CD4-positive, CD25-positive, alpha-beta regulatory T cell (primary cell): ENCODE data around the gene PLB1. TPM values are rescaled to one million over a fixed set of nuclear protein-coding genes. Genes with fewer than 3 reads are reported as not detected.

ENCODE experiments used
- ATAC-seq, 2 donors: fragments of 150-1000 bp; cut with Tn5 transposase; one replicate each; pipeline ENCODE4 v1.10.0; 2021; ENCODE audit warnings: low read depth in 2 of 2, moderate number of reproducible peaks in 2 of 2, moderate library complexity in 1 of 2
- DNase-seq, 3 donors: peaks; one replicate each; pipeline versions ENCODE4 v3.0.0 to v3.0.0-alpha.2; 2012 to 2022; ENCODE audit warnings: mixed read lengths in 1 of 3
- H3K27ac ChIP-seq: one replicate; pipeline ENCODE4 v1.7.0; 2013; ENCODE audit warnings: mild to moderate bottlenecking, low read length; ENCODE audit not compliant: insufficient read depth, poor library complexity, severe bottlenecking
- H3K27me3 ChIP-seq: one replicate; pipeline ENCODE4 v1.7.0; 2013; ENCODE audit warnings: low read length; ENCODE audit not compliant: control insufficient read depth, insufficient read depth
- H3K36me3 ChIP-seq: one replicate; pipeline ENCODE4 v1.7.0; 2013; ENCODE audit warnings: mild to moderate bottlenecking, low read length, moderate library complexity; ENCODE audit not compliant: control insufficient read depth, insufficient read depth
- H3K4me1 ChIP-seq: 2 replicates; pipeline ENCODE4 v1.7.0; 2013; ENCODE audit warnings: mild to moderate bottlenecking, low read length; ENCODE audit not compliant: insufficient read depth, control insufficient read depth, poor library complexity, severe bottlenecking
- H3K4me3 ChIP-seq: one replicate; pipeline ENCODE4 v1.7.0; 2013; ENCODE audit warnings: low read depth, mild to moderate bottlenecking, low read length, moderate library complexity
- H3K9me3 ChIP-seq, 2 experiments: 1 replicate in 1 of 2; 2 replicates in 1 of 2; pipeline ENCODE4 v1.7.0; 2013; ENCODE audit warnings: low read length in 2 of 2, mild to moderate bottlenecking in 1 of 2, moderate library complexity in 1 of 2; ENCODE audit not compliant: control insufficient read depth in 2 of 2
- H3K27ac Mint-ChIP-seq, 3 donors: one replicate each; pipeline ENCODE4 v1.8.0; 2020 to 2022; ENCODE audit warnings: mild to moderate bottlenecking in 3 of 3, mixed read lengths in 3 of 3, moderate library complexity in 2 of 3
- H3K27me3 Mint-ChIP-seq: one replicate; pipeline ENCODE4 v1.8.0; 2022; ENCODE audit warnings: mild to moderate bottlenecking, mixed read lengths
- H3K36me3 Mint-ChIP-seq: one replicate; pipeline ENCODE4 v1.8.0; 2020; ENCODE audit warnings: mixed read lengths
- H3K4me1 Mint-ChIP-seq, 4 donors: one replicate each; pipeline ENCODE4 v1.8.0; 2020 to 2022; ENCODE audit warnings: mixed read lengths in 4 of 4, mild to moderate bottlenecking in 1 of 4
- H3K4me3 Mint-ChIP-seq, 4 donors: one replicate each; pipeline ENCODE4 v1.8.0; 2020 to 2022; ENCODE audit warnings: mild to moderate bottlenecking in 4 of 4, mixed read lengths in 4 of 4, moderate library complexity in 3 of 4
- H3K9me3 Mint-ChIP-seq, 7 donors: one replicate each; pipeline ENCODE4 v1.8.0; 2020 to 2022; ENCODE audit warnings: mixed read lengths in 7 of 7, mild to moderate bottlenecking in 3 of 7, moderate library complexity in 2 of 7
- polyA plus RNA-seq, 4 donors: library from polyadenylated mRNA; unstranded; fragments of 300-500 nt; fragmentation: Illumina TruSeq; gene quantifications; one replicate each; pipeline ENCODE4 v1.2.3, GENCODE V29; 2021
- total RNA-seq: library from RNA; stranded (reverse); gene quantifications from one replicate; pipeline ENCODE4 v1.2.3, GENCODE V29; 2022

PLB1 gene
- total and polyA plus RNA-seq, 5 donors from 2014 or later: 0.08 to 2.5 (median 0.97) TPM

- no peak overlapping the region for H3K27ac ChIP-seq
- Mint-ChIP-seq H3K4me3 (no peak overlapping the region), H3K36me3 (peaks cover 3% of the 10 kb centered on the region), H3K27me3 (peaks cover 32% of the 10 kb centered on the region), H3K4me1 (peaks cover 0 to 6% (median under 1%) of the 10 kb centered on the region in 4 donors), H3K9me3 (peaks cover 0 to 16% (median 4%) of the 10 kb centered on the region in 7 donors), H3K27ac (peak overlapping the region in 1 of 3 donors; percentile 10)
- H3K9me3 ChIP-seq: peaks cover 9 to 13% of the 10 kb centered on the region in 2 experiments
- peak; percentile 78 to 84 for ATAC-seq
- H3K4me3 ChIP-seq: no peak overlapping the region
- no peaks in the 10 kb centered on the region for H3K36me3 ChIP-seq
- peak in 1 of 3 donors; percentile 29 for DNase-seq
- peaks cover 6% of the 10 kb centered on the region for H3K4me1 ChIP-seq
- peaks cover 7% of the 10 kb centered on the region for H3K27me3 ChIP-seq
These were observed 12.2 kb downstream of the PLB1 start for GRCh38 chr2:28507796-28508764.

- Histone ChIP-seq H3K27me3 (peaks cover 6% of the 10 kb centered on the region), H3K4me1 (peaks cover 6% of the 10 kb centered on the region), H3K27ac (no peak overlapping the region), H3K36me3 (no peaks in the 10 kb centered on the region), H3K9me3 (peaks cover 9 to 13% of the 10 kb centered on the region in 2 experiments), H3K4me3 (no peak overlapping the region)
- no peak for DNase-seq
- H3K9me3 Mint-ChIP-seq: peaks cover 0 to 18% (median 6%) of the 10 kb centered on the region in 7 donors
- H3K27me3 Mint-ChIP-seq: peaks cover 40% of the 10 kb centered on the region
- peaks cover 0 to 6% (median under 1%) of the 10 kb centered on the region in 4 donors for H3K4me1 Mint-ChIP-seq
- no peak overlapping the region for H3K27ac Mint-ChIP-seq
- no peak for ATAC-seq
- H3K36me3 Mint-ChIP-seq: peaks cover 3% of the 10 kb centered on the region
- no peak overlapping the region for H3K4me3 Mint-ChIP-seq
These were observed 13.5 kb downstream of the PLB1 start for GRCh38 chr2:28509361-28509760.

GRCh38 chr2:28510184-28510583, 14.3 kb downstream of the PLB1 start:
- Histone ChIP-seq H3K4me1 (peaks cover 6% of the 10 kb centered on the region), H3K4me3 (no peak overlapping the region), H3K9me3 (peaks cover 9 to 13% of the 10 kb centered on the region in 2 experiments), H3K36me3 (no peaks in the 10 kb centered on the region), H3K27me3 (peaks cover 7% of the 10 kb centered on the region), H3K27ac (no peak overlapping the region)
- ATAC-seq: no peak
- H3K36me3 Mint-ChIP-seq: peaks cover 3% of the 10 kb centered on the region
- peaks cover 34% of the 10 kb centered on the region for H3K27me3 Mint-ChIP-seq
- H3K4me3 Mint-ChIP-seq: no peak overlapping the region
- DNase-seq: no peak
- peaks cover 0 to 19% (median 6%) of the 10 kb centered on the region in 7 donors for H3K9me3 Mint-ChIP-seq
- peaks cover 0 to 6% (median under 1%) of the 10 kb centered on the region in 4 donors for H3K4me1 Mint-ChIP-seq
- H3K27ac Mint-ChIP-seq: no peak overlapping the region

GRCh38 chr2:28511871-28512606, 16.2 kb downstream of the PLB1 start:
- H3K4me3 ChIP-seq: no peak overlapping the region
- peaks cover 3% of the 10 kb centered on the region for H3K36me3 Mint-ChIP-seq
- peaks cover 0 to 6% (median under 1%) of the 10 kb centered on the region in 4 donors for H3K4me1 Mint-ChIP-seq
- DNase-seq (no peak), ATAC-seq (no peak)
- H3K4me1 ChIP-seq: peaks cover 6% of the 10 kb centered on the region
- H3K27me3 ChIP-seq: peaks cover 14% of the 10 kb centered on the region
- H3K27ac Mint-ChIP-seq: peak overlapping the region in 1 of 3 donors; percentile 14
- no peak overlapping the region for H3K27ac ChIP-seq
- peaks cover 9 to 13% of the 10 kb centered on the region in 2 experiments for H3K9me3 ChIP-seq
- peaks cover 0 to 19% (median 10%) of the 10 kb centered on the region in 7 donors for H3K9me3 Mint-ChIP-seq
- peaks cover 32% of the 10 kb centered on the region for H3K27me3 Mint-ChIP-seq
- no peak overlapping the region for H3K4me3 Mint-ChIP-seq
- H3K36me3 ChIP-seq: no peaks in the 10 kb centered on the region

- H3K27me3 ChIP-seq: peaks cover 16% of the 10 kb centered on the region
- no peak overlapping the region for H3K27ac ChIP-seq
- Mint-ChIP-seq H3K4me1 (peaks cover 0 to 6% (median under 1%) of the 10 kb centered on the region in 4 donors), H3K36me3 (peaks cover 3% of the 10 kb centered on the region), H3K27me3 (peaks cover 37% of the 10 kb centered on the region), H3K27ac (no peak overlapping the region), H3K9me3 (peaks cover 0 to 19% (median 10%) of the 10 kb centered on the region in 7 donors), H3K4me3 (no peak overlapping the region)
- ATAC-seq: no peak
- H3K9me3 ChIP-seq: peaks cover 9 to 13% of the 10 kb centered on the region in 2 experiments
- no peak overlapping the region for H3K4me3 ChIP-seq
- no peaks in the 10 kb centered on the region for H3K36me3 ChIP-seq
- no peak for DNase-seq
- peaks cover 6% of the 10 kb centered on the region for H3K4me1 ChIP-seq
These were observed 16.7 kb downstream of the PLB1 start for GRCh38 chr2:28512607-28512965.

- H3K27me3 ChIP-seq: peaks cover 16% of the 10 kb centered on the region
- H3K9me3 ChIP-seq: peaks cover 9 to 13% of the 10 kb centered on the region in 2 experiments
- peaks cover 3% of the 10 kb centered on the region for H3K36me3 Mint-ChIP-seq
- H3K9me3 Mint-ChIP-seq: peaks cover 0 to 19% (median 12%) of the 10 kb centered on the region in 7 donors
- H3K4me3 Mint-ChIP-seq: no peak overlapping the region
- peaks cover 0 to 6% (median under 1%) of the 10 kb centered on the region in 4 donors for H3K4me1 Mint-ChIP-seq
- no peak overlapping the region for H3K27ac Mint-ChIP-seq
- no peaks in the 10 kb centered on the region for H3K36me3 ChIP-seq
- peaks cover 6% of the 10 kb centered on the region for H3K4me1 ChIP-seq
- H3K27ac ChIP-seq: no peak overlapping the region
- H3K27me3 Mint-ChIP-seq: peaks cover 42% of the 10 kb centered on the region
- ATAC-seq: no peak
- H3K4me3 ChIP-seq: no peak overlapping the region
- DNase-seq: no peak
These were observed 17.2 kb downstream of the PLB1 start for GRCh38 chr2:28513097-28513496.

GRCh38 chr2:28515176-28515751, 19.4 kb downstream of the PLB1 start:
- Mint-ChIP-seq H3K4me3 (no peak overlapping the region), H3K4me1 (no peaks in the 10 kb centered on the region), H3K9me3 (peaks cover 0 to 19% (median 12%) of the 10 kb centered on the region in 7 donors), H3K27ac (no peak overlapping the region), H3K36me3 (peaks cover 3% of the 10 kb centered on the region), H3K27me3 (peaks cover 61% of the 10 kb centered on the region)
- no peak for DNase-seq
- Histone ChIP-seq H3K36me3 (no peaks in the 10 kb centered on the region), H3K9me3 (peaks cover 9 to 13% of the 10 kb centered on the region in 2 experiments), H3K4me3 (no peak overlapping the region), H3K4me1 (no peaks in the 10 kb centered on the region), H3K27me3 (peaks cover 25% of the 10 kb centered on the region), H3K27ac (no peak overlapping the region)
- no peak for ATAC-seq
